Spleen (tissue), 7 donors: ENCODE measurements around the gene RPL18A.

Experiments
- POLR2A ChIP-seq, 3 donors: fragments of 450-650 bp; IDR thresholded peaks; one replicate each; pipeline ENCODE4 v1.5.1; 2017; ENCODE audit warnings: antibody characterized with exemption in 3 of 3, mild to moderate bottlenecking in 1 of 3
- TF ChIP-seq, protein P1 (sequence below), 11 experiments: fragments of 200-600 bp in 7 of 11; fragments of 450-650 bp in 4 of 11; sonication (generic) in 4 of 11; IDR thresholded peaks in 8 of 11; conservative IDR thresholded peaks in 3 of 11; 1 replicate in 7 of 11; 2 replicates in 4 of 11; pipeline versions ENCODE4 v1.4.0 to v1.8.0; 2016 to 2021; ENCODE audit warnings: antibody characterized with exemption in 11 of 11, inconsistent platforms in 4 of 11, mild to moderate bottlenecking in 1 of 11
- donor health status: DM: no; HTN: no; CAD: no; lungs with moderate emphysema.
- donor health status: DM: no; HTN: no; CAD: no.
- donor health status: DM: no; HTN: no; CAD: no.

GRCh38 chr19:17811681-17812080 lies 48.0 kb upstream of the RPL18A start:
- TF ChIP-seq POLR2A (IDR thresholded peaks at IDR 0.05): no peak
- TF ChIP-seq, protein P1, sequence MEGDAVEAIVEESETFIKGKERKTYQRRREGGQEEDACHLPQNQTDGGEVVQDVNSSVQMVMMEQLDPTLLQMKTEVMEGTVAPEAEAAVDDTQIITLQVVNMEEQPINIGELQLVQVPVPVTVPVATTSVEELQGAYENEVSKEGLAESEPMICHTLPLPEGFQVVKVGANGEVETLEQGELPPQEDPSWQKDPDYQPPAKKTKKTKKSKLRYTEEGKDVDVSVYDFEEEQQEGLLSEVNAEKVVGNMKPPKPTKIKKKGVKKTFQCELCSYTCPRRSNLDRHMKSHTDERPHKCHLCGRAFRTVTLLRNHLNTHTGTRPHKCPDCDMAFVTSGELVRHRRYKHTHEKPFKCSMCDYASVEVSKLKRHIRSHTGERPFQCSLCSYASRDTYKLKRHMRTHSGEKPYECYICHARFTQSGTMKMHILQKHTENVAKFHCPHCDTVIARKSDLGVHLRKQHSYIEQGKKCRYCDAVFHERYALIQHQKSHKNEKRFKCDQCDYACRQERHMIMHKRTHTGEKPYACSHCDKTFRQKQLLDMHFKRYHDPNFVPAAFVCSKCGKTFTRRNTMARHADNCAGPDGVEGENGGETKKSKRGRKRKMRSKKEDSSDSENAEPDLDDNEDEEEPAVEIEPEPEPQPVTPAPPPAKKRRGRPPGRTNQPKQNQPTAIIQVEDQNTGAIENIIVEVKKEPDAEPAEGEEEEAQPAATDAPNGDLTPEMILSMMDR (IDR thresholded peaks at IDR 0.05 in 8 of 11, conservative IDR thresholded peaks at IDR 0.05 in 3 of 11): no peak
